Activated T-helper 17 cell treated with anti-CD3 and anti-CD28 coated beads, Interleukin-2, amount 50 U/mL, for 72 hours (primary cell): ENCODE data around the gene AKNA. TPM values are rescaled to one million over a fixed set of nuclear protein-coding genes. Genes with fewer than 3 reads are reported as not detected.
"Not testable (repeated sequence)": the region's sequence is repeated elsewhere in the genome, so short reads cannot be mapped to it uniquely, and the experiment has no call there.

Experiments
- ATAC-seq: fragments of 150-1000 bp; cut with Tn5 transposase; replicated peaks from 2 replicates; pipeline ENCODE4 v1.10.0; 2021; ENCODE audit warnings: mild to moderate bottlenecking, moderate library complexity
- H3K27ac Mint-ChIP-seq: one replicate; pipeline ENCODE4 v1.8.0; 2022; ENCODE audit warnings: mixed read lengths
- H3K27me3 Mint-ChIP-seq: one replicate; pipeline ENCODE4 v1.8.0; 2022; ENCODE audit warnings: mixed read lengths
- H3K36me3 Mint-ChIP-seq: one replicate; pipeline ENCODE4 v1.8.0; 2022; ENCODE audit warnings: low read depth, mild to moderate bottlenecking, mixed read lengths
- H3K4me1 Mint-ChIP-seq: one replicate; pipeline ENCODE4 v1.8.0; 2022; ENCODE audit warnings: mixed read lengths
- H3K4me3 Mint-ChIP-seq: one replicate; pipeline ENCODE4 v1.8.0; 2022; ENCODE audit warnings: mild to moderate bottlenecking, mixed read lengths
- H3K9me3 Mint-ChIP-seq: one replicate; pipeline ENCODE4 v1.8.0; 2022; ENCODE audit warnings: mixed read lengths
- total RNA-seq, 2 donors: library from RNA; stranded (reverse); gene quantifications; one replicate each; pipeline ENCODE4 v1.2.3, GENCODE V29; 2022

AKNA gene
- total RNA-seq, 2 donors from 2014 or later: 169 to 184 TPM

DNA sequence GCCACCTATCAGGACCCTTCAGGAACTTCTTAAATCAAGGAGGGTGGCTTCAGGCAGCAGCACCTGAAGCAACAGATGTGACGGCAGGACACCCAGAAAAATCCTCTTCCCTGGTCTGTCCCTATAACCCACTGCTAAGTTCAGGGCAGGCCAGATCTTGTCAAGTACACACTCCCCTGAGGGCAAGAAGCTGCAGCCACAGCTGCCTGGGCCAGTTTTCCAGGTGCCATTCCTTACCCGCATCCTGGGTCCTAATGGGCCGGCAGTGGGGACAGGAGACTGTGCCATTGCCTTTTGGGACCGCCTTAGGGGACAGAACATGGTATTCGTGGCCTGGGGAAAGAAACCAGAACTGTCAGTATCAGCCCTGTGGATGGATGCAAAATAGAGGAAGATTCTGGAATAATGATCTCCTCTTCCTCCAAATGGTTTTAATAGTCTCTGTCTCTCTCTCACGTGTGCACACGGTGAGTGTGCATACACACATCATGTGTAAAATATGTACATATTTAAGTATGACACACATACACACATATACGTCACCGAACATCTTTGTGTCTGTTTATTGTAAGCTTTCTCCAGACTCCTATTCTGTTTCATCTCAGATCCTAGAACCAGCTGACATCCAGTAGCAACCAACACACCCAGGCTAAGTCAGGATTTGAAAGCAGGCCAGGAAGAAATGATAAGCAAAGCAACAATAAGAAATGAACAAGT is 44.2 kb downstream of the AKNA start:
- H3K4me1 Mint-ChIP-seq: peaks cover 17% of the 10 kb centered on the region
- H3K27ac Mint-ChIP-seq: peak overlapping the region; percentile 76
- no peaks in the 10 kb centered on the region for H3K9me3 Mint-ChIP-seq
- ATAC-seq: no peak
- no peak overlapping the region for H3K4me3 Mint-ChIP-seq
- peaks cover 100% of the 10 kb centered on the region for H3K36me3 Mint-ChIP-seq
- H3K27me3 Mint-ChIP-seq: no peaks in the 10 kb centered on the region

DNA sequence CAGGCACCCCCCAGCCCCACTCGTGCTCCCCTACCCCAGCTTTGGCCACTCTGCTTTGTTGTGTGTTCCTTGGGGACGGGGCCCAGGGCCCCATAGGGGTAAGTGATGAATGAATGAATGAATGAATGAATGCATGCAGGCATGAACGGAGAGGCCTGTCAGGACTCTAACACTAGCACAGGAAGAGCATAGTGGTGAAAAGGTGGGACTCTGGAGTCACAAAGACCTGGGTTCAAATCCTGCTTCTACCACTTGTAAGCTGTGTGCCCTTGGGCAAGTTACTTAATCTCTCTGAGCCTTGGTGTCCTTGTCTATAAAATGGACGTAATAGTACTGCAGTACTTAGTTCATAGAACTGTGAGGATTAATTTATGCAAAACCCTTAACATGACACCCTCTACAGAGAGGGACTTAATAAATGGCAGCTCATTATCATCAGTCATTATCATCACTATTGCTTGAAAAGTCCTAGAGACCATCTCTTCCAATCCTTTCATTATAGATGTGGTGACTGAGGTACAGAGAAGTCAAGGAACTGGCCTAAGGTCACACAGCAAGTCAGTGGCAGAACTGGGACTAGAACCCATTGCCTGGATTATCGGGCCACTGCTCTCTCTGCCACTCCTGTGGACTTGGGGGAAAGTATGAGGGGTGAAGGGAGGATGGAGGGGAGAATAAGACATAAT is 44.9 kb downstream of the AKNA start:
- Mint-ChIP-seq H3K36me3 (peaks cover 100% of the 10 kb centered on the region), H3K4me1 (peaks cover 10% of the 10 kb centered on the region), H3K9me3 (no peaks in the 10 kb centered on the region), H3K4me3 (no peak overlapping the region), H3K27ac (peak overlapping the region; percentile 76), H3K27me3 (no peaks in the 10 kb centered on the region)
- ATAC-seq: no peak

DNA sequence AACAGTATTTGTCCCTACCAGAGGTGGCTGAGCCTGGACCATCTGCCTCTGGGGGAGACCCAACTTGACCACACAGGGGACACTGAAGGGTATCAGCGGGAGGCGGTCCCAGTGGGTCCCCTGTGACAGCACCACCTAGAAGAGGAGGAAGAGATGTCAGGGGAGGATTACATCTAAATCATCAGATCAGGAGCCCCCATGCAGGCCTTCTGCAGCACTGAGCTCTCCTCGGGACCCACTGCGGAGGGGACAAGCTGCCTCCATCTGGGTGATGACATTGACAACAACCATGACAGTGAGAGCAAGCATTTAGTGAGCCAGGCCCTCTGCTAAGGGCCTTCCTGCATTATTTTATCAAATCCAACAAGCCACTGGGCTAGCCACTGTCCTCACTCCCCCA is 45.8 kb downstream of the AKNA start:
- H3K27ac Mint-ChIP-seq: peak overlapping the region; percentile 80
- H3K36me3 Mint-ChIP-seq: peaks cover 100% of the 10 kb centered on the region

DNA sequence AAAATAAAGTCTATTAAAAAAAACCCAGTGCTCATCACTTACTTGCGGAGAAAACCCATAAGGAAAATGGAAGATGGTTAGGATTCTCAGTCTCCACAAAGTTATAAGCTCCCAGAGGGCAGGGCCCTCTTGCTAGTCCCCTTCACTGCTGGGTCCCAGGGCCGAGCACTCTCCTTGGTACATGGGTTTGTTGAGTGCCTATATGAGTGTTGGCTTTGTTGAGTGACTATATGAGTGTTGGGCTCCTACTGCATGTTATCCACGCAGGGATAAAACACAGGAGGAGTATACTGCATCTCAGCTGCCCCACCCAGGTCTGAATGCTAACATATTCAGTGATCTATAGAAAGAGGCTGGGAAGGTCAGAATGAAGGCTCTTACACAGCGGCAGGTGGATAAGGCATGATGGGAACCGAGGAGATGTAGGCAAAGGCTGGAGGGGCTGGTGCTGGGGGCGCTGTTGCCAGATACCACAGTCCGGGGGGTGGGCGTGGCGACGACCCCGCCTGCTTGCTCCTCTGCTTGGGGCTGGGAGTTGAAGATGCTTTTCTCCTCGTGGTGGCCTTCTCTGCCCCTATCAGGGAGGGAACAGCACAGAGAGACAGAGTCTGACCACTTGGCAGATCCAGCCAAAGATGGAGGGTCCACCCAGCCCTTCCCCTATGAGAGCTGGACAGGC is 46.5 kb downstream of the AKNA start:
- H3K27me3 Mint-ChIP-seq: no peaks in the 10 kb centered on the region
- H3K27ac Mint-ChIP-seq: peak overlapping the region; percentile 80
- H3K4me1 Mint-ChIP-seq: peaks cover 10% of the 10 kb centered on the region
- no peaks in the 10 kb centered on the region for H3K9me3 Mint-ChIP-seq
- no peak overlapping the region for H3K4me3 Mint-ChIP-seq
- peaks cover 100% of the 10 kb centered on the region for H3K36me3 Mint-ChIP-seq
- no peak for ATAC-seq

More for the DNA sequence above, 45.8 kb downstream of the AKNA start:
- H3K4me3 Mint-ChIP-seq: no peak overlapping the region
- no peaks in the 10 kb centered on the region for H3K9me3 Mint-ChIP-seq
- H3K27me3 Mint-ChIP-seq: no peaks in the 10 kb centered on the region
- no peak for ATAC-seq
- H3K4me1 Mint-ChIP-seq: peaks cover 10% of the 10 kb centered on the region

DNA sequence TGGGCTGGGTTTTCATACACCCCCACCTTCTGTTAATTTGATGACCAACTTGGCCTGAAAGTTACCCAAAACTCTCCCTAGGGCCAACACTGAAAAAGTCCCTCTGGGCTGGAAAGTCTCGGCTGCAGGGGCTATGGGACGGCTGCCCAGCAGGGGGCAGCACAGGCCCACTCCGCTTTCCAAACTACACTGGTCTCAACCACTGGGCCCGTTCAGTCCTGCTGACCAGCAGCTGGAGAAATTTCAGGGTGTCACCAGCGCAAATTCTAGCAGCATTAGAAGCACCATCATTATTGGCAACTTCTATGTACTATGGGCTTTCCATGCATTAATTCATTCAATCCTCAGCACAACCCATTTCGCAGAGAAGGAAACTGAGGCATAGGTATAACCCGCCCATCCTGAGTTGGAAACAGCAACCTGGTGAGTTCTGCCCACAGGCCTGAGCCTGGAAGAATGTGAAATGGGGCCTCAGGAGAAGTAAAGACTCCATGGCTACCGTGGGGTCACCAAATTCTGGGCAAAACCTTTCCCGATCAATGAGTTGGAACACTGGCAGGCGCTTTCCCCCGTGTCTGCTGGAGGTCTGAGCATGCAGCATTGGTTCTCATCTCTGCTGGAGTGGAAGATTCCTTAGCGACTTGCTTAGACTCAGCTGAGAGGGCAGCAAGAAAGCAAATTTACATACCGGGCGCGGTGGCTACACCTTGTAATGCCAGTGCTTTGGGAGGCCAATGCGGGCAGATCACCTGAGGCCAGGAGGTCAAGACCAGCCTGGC is 48.5 kb downstream of the AKNA start:
- peak overlapping the region; percentile 61 for H3K27ac Mint-ChIP-seq
- no peak overlapping the region for H3K4me3 Mint-ChIP-seq
- ATAC-seq: peak; percentile 73
- H3K27me3 Mint-ChIP-seq: no peaks in the 10 kb centered on the region
- peaks cover 100% of the 10 kb centered on the region for H3K36me3 Mint-ChIP-seq
- no peaks in the 10 kb centered on the region for H3K9me3 Mint-ChIP-seq
- H3K4me1 Mint-ChIP-seq: peaks cover 10% of the 10 kb centered on the region

DNA sequence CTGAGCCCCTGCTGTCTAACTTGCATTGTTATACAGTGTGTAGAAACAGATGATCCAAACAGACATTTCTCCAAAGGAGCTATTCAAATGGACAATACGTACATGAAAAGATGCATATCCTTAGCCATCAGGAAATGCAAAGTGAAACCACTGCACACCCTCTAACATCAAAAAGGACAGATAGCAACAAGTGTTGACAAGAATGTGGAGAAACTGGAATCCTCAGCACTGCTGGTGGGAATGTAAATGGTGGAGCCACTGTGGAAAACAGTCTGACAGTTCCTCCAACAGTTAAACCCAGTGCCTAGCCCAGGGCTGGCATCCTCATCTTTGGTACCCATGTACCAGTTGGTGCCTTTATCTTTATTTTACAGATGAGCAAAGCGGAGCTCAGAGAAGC is 49.6 kb downstream of the AKNA start:
- Mint-ChIP-seq H3K27ac (peak overlapping the region; percentile 14), H3K9me3 (no peaks in the 10 kb centered on the region), H3K36me3 (peaks cover 89% of the 10 kb centered on the region), H3K27me3 (no peaks in the 10 kb centered on the region), H3K4me3 (no peak overlapping the region), H3K4me1 (peaks cover 5% of the 10 kb centered on the region)
- no peak for ATAC-seq

DNA sequence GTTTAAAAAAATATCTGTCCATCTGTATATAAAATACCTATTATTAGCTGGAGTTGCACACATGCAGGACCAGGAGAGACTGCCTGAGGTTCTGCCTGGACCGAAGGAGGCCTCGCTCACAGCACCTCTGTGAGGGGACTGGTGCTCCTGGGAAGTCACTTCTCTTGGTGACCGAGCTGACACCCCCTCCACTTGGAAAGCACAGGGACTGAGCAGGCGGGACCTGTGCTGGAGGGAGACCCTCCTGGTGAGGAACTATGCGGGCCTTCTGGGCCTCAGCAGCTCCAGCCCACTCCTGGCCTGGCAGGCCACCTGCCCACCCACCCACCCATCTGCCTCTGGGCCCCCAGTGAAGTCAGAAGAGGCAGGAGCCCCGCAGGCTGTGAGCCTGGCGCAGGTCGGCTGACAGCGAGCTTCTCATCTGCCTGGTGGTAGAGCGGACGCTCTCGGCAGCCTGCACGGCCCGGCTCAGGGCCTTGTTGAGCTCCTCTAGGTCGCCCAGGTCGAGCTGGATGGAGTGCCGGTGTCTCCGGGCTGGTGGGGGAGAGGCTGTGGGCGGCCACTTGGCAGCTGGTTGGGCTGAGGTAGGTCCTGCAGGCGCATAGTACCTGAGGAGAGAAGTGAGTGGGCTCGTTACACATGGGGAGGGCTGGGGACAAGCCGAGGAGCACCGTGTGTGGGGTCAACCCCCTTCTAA is 50.9 kb downstream of the AKNA start:
- Mint-ChIP-seq H3K4me1 (peaks cover 5% of the 10 kb centered on the region), H3K27me3 (no peaks in the 10 kb centered on the region), H3K4me3 (no peak overlapping the region), H3K9me3 (no peaks in the 10 kb centered on the region), H3K27ac (peak overlapping the region; percentile 52), H3K36me3 (peaks cover 76% of the 10 kb centered on the region)
- no peak for ATAC-seq

DNA sequence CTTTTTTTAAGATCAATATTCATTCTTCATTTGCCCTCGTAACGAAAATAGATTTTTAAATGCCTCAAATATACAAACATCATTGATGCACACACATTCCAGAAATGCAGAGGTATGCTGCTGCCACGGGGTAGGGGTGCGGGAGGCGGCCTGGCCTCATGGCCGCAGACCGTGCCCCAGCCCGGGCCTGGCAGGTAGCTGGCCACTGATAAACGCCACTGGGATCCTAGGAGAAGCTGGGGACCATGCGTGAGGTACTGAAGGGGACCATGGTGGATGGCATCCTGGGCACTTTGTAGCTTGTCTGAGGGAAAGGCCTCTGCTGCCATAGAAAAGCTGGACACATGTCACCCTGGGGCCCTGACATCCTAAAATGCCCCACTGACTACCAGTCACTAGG is 51.6 kb downstream of the AKNA start:
- H3K27ac Mint-ChIP-seq: peak overlapping the region; percentile 52
- H3K4me3 Mint-ChIP-seq: no peak overlapping the region
- H3K27me3 Mint-ChIP-seq: no peaks in the 10 kb centered on the region
- no peaks in the 10 kb centered on the region for H3K9me3 Mint-ChIP-seq
- peaks cover under 1% of the 10 kb centered on the region for H3K4me1 Mint-ChIP-seq
- peaks cover 69% of the 10 kb centered on the region for H3K36me3 Mint-ChIP-seq
- no peak for ATAC-seq

DNA sequence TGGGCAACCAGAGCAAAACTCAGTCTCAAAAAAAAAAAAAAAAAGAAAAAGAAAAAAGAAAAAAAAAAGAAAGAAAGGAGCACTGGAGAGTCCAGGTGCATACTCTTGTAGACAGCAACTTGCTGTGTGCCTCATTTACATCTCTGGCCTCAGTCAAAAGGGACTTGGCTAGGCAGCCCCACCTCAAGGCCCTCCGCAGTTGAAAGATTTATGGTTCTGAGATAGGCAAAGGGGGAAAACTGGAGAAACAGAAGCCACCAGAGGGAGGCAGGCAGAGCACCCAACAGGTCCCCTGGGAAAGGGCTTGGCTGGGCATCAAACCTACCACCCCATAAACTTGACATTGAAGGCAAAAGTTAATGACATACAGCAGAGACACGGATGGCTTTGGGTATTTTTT is 52.0 kb downstream of the AKNA start:
- Mint-ChIP-seq H3K27ac (peak overlapping the region; percentile 52), H3K4me3 (no peak overlapping the region), H3K27me3 (no peaks in the 10 kb centered on the region), H3K4me1 (no peaks in the 10 kb centered on the region), H3K9me3 (no peaks in the 10 kb centered on the region), H3K36me3 (peaks cover 65% of the 10 kb centered on the region)
- ATAC-seq: no peak

DNA sequence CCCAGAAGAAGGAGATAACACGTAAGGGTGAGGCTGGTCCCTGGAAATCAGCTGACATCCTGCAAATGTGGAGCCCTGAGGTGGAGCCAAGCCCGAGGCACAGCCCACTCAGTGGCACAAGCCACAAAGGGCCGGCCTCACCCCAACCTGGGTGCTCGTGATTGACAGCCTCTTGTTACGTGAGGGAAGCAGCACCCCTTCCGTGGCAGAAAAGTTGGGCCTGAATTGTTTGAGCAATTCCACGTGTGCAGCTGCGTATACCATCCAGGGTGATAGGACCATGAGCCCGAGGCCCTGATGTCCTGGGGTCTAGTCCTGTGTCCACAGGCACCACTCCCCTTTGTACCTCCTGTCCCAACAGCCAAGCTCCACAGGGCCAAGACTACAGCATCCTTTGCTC is 53.3 kb downstream of the AKNA start:
- Mint-ChIP-seq H3K27ac (no peak overlapping the region), H3K9me3 (no peaks in the 10 kb centered on the region), H3K4me3 (no peak overlapping the region), H3K27me3 (no peaks in the 10 kb centered on the region), H3K4me1 (no peaks in the 10 kb centered on the region), H3K36me3 (peaks cover 52% of the 10 kb centered on the region)
- ATAC-seq: no peak

DNA sequence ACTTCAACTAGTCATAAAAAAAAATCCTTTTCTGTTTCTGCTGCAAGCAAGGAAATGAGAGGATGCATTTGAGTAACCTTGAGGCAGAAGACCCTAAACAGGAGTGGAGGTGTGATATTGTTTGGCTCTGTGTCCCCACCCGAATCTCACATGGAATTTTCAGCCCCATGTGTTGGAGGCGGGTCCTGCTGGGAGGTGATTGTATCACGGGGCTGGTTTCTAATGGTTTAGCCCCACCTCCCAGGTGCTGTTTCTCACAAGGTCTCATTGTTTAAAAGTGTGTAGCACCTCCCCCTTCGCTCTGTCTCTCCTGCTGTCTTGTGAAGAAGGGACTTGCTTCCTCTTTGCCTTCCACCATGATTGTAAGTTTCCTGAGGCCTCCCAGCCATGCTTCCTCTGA is 54.1 kb downstream of the AKNA start:
- ATAC-seq, H3K4me1 Mint-ChIP-seq, H3K4me3 Mint-ChIP-seq, H3K9me3 Mint-ChIP-seq, H3K27me3 Mint-ChIP-seq, H3K27ac Mint-ChIP-seq: not testable (repeated sequence)
- H3K36me3 Mint-ChIP-seq: peaks cover 44% of the 10 kb centered on the region

DNA sequence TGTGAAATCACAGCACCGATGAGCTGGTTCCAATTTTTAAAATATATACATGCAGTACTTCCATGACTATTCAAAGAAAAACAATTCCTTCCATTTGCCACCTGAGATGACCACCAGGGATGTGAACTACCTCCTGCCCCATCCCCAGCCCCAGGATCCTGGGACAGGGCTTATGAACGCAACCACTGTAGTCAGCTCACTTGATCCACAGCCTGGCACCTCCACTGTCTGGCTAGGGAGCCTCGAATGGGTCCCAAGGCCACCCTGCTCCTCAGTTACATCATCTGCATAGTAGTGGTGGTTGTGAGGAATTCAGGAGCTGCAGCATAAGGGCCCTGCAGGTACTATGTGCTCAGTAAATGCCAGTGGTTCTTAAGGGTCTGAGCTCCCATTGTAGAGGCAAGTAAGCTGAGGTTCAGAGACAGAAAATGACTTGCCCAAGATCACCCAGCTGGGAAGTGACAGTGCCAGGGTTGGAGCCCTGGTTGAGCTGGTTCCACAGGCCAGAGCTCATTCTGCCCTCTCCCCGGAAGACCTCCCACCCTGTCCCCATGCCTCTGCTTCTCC is 55.2 kb downstream of the AKNA start:
- not testable (repeated sequence) for H3K9me3 Mint-ChIP-seq, H3K4me3 Mint-ChIP-seq, H3K27me3 Mint-ChIP-seq, H3K4me1 Mint-ChIP-seq
- peaks cover 33% of the 10 kb centered on the region for H3K36me3 Mint-ChIP-seq
- peak; percentile 19 for ATAC-seq
- H3K27ac Mint-ChIP-seq: peak overlapping the region; percentile 72

DNA sequence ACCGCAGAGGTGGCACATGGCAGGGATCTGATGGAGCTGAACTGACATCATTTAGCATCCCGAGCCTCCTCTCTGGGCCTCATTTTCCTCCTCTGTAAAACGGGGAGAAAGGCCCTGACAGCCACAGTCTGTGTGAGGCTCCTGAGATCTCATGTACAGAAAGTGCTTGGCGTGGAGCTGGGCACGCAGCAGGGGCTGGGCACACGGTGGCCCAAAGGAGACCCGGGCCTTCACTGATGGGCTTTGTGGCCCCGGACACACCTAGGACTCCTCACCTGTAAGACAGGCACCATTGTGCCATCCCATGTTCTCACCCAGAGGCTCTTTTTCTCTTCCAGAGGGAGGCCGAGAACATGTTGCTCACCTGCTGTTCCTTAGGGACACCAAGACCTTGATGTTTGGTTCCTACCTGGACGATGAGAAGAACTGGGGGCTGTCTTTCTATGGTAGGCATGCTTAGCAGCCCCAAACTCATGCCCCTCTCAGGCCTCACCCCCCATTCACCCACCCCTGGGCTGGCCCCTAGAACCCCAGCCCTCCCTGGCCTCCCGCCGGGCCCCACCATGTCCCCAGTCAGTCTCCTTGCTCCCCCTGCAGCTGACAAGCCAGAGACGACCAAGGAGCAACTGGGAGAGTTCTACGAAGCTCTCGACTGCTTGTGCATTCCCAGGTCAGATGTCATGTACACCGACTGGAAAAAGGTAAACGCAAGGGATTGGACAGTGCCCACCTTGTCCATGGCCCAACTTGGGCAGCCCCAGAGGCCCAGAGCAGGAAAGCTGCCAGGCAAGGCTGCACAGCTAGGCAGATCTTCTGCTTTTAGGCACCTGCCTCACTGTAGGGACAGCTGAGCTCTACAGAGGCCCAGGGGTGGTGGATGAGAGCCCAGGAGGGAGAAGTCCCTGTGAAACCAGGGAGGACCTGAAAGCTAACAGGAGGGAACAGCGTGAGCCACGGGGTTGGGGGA is 56.3 kb downstream of the AKNA start:
- not testable (repeated sequence) for H3K27me3 Mint-ChIP-seq, H3K9me3 Mint-ChIP-seq, H3K4me1 Mint-ChIP-seq, H3K4me3 Mint-ChIP-seq
- peak overlapping the region; percentile 38 for H3K27ac Mint-ChIP-seq
- H3K36me3 Mint-ChIP-seq: peaks cover 22% of the 10 kb centered on the region
- ATAC-seq: peak; percentile 8
